ENCODE results near the gene ATP11C. TPM values are rescaled to one million over a fixed set of nuclear protein-coding genes. Genes with fewer than 3 reads are reported as not detected.

Gene ATP11C
- polyA plus RNA-seq, 1 donor (not counting 4 experiments of a cell fraction or from before 2014, with no cell fraction given) = 14.0 TPM

DNA sequence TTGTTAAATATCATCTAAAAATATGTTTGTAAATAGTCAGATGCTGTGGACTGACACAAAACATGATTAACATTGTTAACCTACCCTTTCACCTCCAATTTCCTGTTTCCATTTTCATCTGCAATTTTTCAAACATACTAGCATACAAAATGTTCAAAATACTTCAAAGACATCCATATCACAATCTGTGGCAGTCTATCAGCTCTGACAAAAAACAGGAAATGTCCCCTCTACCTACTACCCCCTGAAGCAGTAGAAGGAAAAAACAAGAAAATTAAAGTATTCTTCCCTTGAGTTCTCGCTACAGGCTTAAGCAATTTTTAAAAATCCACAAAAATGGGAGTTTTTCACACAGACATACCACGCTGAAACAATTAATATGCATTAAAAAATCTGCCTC, 116.6 kb downstream of the ATP11C start:
- DNase-seq (ENCODE audit: low read depth, low spot score) (no peak), FAIRE-seq (no peak)
- Histone ChIP-seq H3K9me1 (ENCODE audit: control insufficient read depth, extremely low read depth, insufficient read depth, low read length) (no peaks in the 10 kb centered on the region), H4K20me1 (ENCODE audit: control insufficient read depth, extremely low read depth, insufficient read depth, low read length) (no peaks in the 10 kb centered on the region), H2AFZ (ENCODE audit: control insufficient read depth, low read length) (no peak overlapping the region), H3K79me2 (ENCODE audit: control insufficient read depth, insufficient read depth, low read length) (no peaks in the 10 kb centered on the region), H3K27me3 (ENCODE audit: control insufficient read depth, extremely low read depth, insufficient read depth, low read length) (no peaks in the 10 kb centered on the region), H3K4me3 (ENCODE audit: control insufficient read depth in 2 of 3, extremely low read depth in 1 of 3, insufficient read depth in 2 of 3, low read depth in 1 of 3, low read length in 3 of 3) (no peak overlapping the region), H3K4me1 (ENCODE audit: control insufficient read depth, extremely low read depth, insufficient read depth, low read length) (no peaks in the 10 kb centered on the region), H3K4me2 (ENCODE audit: control insufficient read depth, extremely low read depth, insufficient read depth, low read depth, low read length) (no peak overlapping the region), H3K27ac (ENCODE audit: control insufficient read depth, insufficient read depth, low read length) (no peak overlapping the region), H3K9me3 (ENCODE audit: control insufficient read depth, low read depth, low read length) (no peaks in the 10 kb centered on the region), H3K9ac (ENCODE audit: control insufficient read depth, extremely low read depth, insufficient read depth, low read length) (no peak overlapping the region), H3K36me3 (ENCODE audit: control insufficient read depth in 2 of 2, extremely low read depth in 1 of 2, insufficient read depth in 2 of 2, low read length in 2 of 2) (no peaks in the 10 kb centered on the region)
- no peak for TF ChIP-seq EZH2 (IDR thresholded peaks at IDR 0.05; ENCODE audit: low read length)
- TF ChIP-seq, protein P1, sequence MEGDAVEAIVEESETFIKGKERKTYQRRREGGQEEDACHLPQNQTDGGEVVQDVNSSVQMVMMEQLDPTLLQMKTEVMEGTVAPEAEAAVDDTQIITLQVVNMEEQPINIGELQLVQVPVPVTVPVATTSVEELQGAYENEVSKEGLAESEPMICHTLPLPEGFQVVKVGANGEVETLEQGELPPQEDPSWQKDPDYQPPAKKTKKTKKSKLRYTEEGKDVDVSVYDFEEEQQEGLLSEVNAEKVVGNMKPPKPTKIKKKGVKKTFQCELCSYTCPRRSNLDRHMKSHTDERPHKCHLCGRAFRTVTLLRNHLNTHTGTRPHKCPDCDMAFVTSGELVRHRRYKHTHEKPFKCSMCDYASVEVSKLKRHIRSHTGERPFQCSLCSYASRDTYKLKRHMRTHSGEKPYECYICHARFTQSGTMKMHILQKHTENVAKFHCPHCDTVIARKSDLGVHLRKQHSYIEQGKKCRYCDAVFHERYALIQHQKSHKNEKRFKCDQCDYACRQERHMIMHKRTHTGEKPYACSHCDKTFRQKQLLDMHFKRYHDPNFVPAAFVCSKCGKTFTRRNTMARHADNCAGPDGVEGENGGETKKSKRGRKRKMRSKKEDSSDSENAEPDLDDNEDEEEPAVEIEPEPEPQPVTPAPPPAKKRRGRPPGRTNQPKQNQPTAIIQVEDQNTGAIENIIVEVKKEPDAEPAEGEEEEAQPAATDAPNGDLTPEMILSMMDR (optimal IDR thresholded peaks at IDR 0.05 in 1 of 3, IDR thresholded peaks at IDR 0.05 in 1 of 3, conservative IDR thresholded peaks at IDR 0.05 in 1 of 3; ENCODE audit: extremely low read depth in 1 of 3, insufficient read depth in 2 of 3, low read length in 3 of 3) = no peak
- dilution Hi-C loops (cut with MboI; ENCODE audit: extremely low pct_ligation_motif_present, low sequenced_read_pairs) = no loop called here

DNA sequence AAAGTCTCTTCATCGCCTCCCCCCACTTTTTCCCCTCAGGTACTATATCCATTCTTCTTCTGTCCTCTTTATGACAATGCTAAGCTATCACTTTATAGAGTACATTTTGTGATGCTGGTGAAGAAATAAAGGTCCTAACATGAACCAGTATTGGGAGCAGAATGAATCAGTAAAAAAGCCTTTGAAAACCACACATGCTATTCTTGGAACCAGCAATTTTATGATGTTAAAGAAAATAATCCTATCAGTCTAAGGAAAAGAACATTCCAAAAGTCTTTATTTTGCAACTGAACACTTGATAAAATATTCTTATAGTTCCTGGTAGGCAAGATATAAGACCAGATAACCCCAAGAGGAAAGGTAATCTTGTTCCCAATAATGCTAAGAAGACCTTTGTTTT, 117.1 kb downstream of the ATP11C start:
- DNase-seq (ENCODE audit: low read depth, low spot score) (no peak), FAIRE-seq (no peak)
- Histone ChIP-seq H3K36me3 (ENCODE audit: control insufficient read depth in 2 of 2, extremely low read depth in 1 of 2, insufficient read depth in 2 of 2, low read length in 2 of 2) (no peaks in the 10 kb centered on the region), H3K9me1 (ENCODE audit: control insufficient read depth, extremely low read depth, insufficient read depth, low read length) (no peaks in the 10 kb centered on the region), H4K20me1 (ENCODE audit: control insufficient read depth, extremely low read depth, insufficient read depth, low read length) (no peaks in the 10 kb centered on the region), H3K9ac (ENCODE audit: control insufficient read depth, extremely low read depth, insufficient read depth, low read length) (no peak overlapping the region), H2AFZ (ENCODE audit: control insufficient read depth, low read length) (no peak overlapping the region), H3K27ac (ENCODE audit: control insufficient read depth, insufficient read depth, low read length) (no peak overlapping the region), H3K4me2 (ENCODE audit: control insufficient read depth, extremely low read depth, insufficient read depth, low read depth, low read length) (no peak overlapping the region), H3K4me3 (ENCODE audit: control insufficient read depth in 2 of 3, extremely low read depth in 1 of 3, insufficient read depth in 2 of 3, low read depth in 1 of 3, low read length in 3 of 3) (no peak overlapping the region), H3K27me3 (ENCODE audit: control insufficient read depth, extremely low read depth, insufficient read depth, low read length) (no peaks in the 10 kb centered on the region), H3K4me1 (ENCODE audit: control insufficient read depth, extremely low read depth, insufficient read depth, low read length) (no peaks in the 10 kb centered on the region), H3K9me3 (ENCODE audit: control insufficient read depth, low read depth, low read length) (no peaks in the 10 kb centered on the region), H3K79me2 (ENCODE audit: control insufficient read depth, insufficient read depth, low read length) (no peaks in the 10 kb centered on the region)
- no peak for TF ChIP-seq EZH2 (IDR thresholded peaks at IDR 0.05; ENCODE audit: low read length)
- TF ChIP-seq, protein P1 (optimal IDR thresholded peaks at IDR 0.05 in 1 of 3, IDR thresholded peaks at IDR 0.05 in 1 of 3, conservative IDR thresholded peaks at IDR 0.05 in 1 of 3; ENCODE audit: extremely low read depth in 1 of 3, insufficient read depth in 2 of 3, low read length in 3 of 3) = no peak
- dilution Hi-C loops (cut with MboI; ENCODE audit: extremely low pct_ligation_motif_present, low sequenced_read_pairs) = no loop called here

All from keratinocyte (primary cell).